T-helper 17 cell (primary cell): ENCODE data around the gene RASL10A. TPM values are rescaled to one million over a fixed set of nuclear protein-coding genes. Genes with fewer than 3 reads are reported as not detected.

Source experiments
- ATAC-seq: fragments of 150-1000 bp; cut with Tn5 transposase; 2 replicates; pipeline ENCODE4 v1.10.0; 2021; ENCODE audit warnings: mild to moderate bottlenecking, moderate library complexity
- DNase-seq, 3 donors: peaks; one replicate each; pipeline versions ENCODE4 v3.0.0 to v3.0.0-alpha.2; 2020 to 2021
- H3K9me3 ChIP-seq: one replicate; pipeline ENCODE4 v1.7.0; 2013; ENCODE audit warnings: low read length, mild to moderate bottlenecking; ENCODE audit not compliant: control insufficient read depth, poor library complexity, severe bottlenecking
- H3K27ac Mint-ChIP-seq: one replicate; pipeline ENCODE4 v1.8.0; 2022; ENCODE audit warnings: mild to moderate bottlenecking, moderate library complexity, mixed read lengths
- H3K27me3 Mint-ChIP-seq: one replicate; pipeline ENCODE4 v1.8.0; 2022; ENCODE audit warnings: mixed read lengths
- H3K36me3 Mint-ChIP-seq: one replicate; pipeline ENCODE4 v1.8.0; 2022; ENCODE audit warnings: low read depth, mixed read lengths
- H3K4me1 Mint-ChIP-seq: one replicate; pipeline ENCODE4 v1.8.0; 2022; ENCODE audit warnings: mild to moderate bottlenecking, mixed read lengths
- H3K4me3 Mint-ChIP-seq: one replicate; pipeline ENCODE4 v1.8.0; 2022; ENCODE audit warnings: mild to moderate bottlenecking, moderate library complexity, mixed read lengths
- total RNA-seq, 4 donors: library from RNA in 2 of 4; stranded (reverse) in 2 of 4; gene quantifications; one replicate each; pipeline ENCODE4 v1.2.3 and lab custom pipeline; 2022 to 2026

RASL10A gene
- total RNA-seq, 2 donors from 2014 or later: 0.92 TPM; not detected in 1

DNA sequence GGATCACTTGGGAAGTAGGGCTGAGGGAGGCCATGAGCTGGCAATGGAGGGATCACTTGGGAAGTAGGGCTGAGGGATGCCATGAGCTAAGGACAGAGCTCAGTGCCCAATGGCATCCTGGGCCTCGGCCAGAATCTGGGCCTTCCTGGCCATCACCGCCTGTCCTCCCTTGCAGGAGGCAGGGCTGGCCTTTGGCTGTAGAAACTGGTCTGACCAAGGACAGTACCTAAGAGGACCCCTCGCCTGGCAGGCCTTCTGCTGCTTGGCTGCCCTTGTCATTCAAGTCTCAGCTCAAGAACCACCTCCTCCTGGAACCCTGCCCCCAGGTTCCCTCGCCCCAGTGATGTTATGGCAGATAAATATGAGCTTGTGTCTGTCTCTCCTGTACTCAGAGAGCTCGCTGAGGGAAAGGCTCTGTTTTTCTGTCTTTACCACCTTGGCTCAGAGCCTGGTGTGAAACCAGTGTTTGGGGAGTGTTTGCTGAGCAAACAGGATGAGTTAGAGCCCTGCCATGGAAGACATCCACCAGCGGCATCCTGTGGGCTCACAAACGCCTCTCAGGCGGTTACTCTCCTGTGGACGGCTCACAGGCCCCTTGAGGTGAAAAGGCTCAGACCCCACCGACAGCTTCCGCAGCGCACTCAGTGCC is 19.3 kb upstream of the RASL10A start:
- Mint-ChIP-seq H3K36me3 (peaks cover 10% of the 10 kb centered on the region), H3K27me3 (no peaks in the 10 kb centered on the region), H3K4me1 (peaks cover 4% of the 10 kb centered on the region), H3K4me3 (no peak overlapping the region), H3K27ac (no peak overlapping the region)
- DNase-seq: no peak
- no peak for ATAC-seq
- no peaks in the 10 kb centered on the region for H3K9me3 ChIP-seq

DNA sequence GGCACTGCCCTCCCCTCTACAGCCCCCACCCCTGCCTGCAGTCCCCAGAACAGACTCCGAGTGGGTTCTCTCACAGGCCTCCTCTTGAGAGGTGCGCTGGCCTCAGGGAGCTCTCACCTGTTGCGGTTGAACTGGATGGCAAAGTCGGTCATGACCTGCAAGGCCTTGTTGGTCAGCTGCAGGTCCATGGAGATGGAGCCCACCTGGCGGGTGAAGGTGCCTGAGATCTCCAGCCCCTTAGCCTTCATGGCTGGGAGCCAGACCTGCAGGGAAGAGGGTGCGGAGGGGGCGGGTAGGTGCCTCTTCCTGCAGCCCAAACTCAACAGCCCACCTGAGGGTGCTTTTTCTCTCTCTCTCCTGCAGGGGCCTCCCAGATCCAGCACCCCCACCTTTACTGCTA is 18.7 kb upstream of the RASL10A start:
- Mint-ChIP-seq H3K4me3 (no peak overlapping the region), H3K4me1 (peaks cover 4% of the 10 kb centered on the region), H3K27ac (no peak overlapping the region), H3K27me3 (no peaks in the 10 kb centered on the region), H3K36me3 (peaks cover 9% of the 10 kb centered on the region)
- no peaks in the 10 kb centered on the region for H3K9me3 ChIP-seq
- DNase-seq: no peak
- no peak for ATAC-seq

DNA sequence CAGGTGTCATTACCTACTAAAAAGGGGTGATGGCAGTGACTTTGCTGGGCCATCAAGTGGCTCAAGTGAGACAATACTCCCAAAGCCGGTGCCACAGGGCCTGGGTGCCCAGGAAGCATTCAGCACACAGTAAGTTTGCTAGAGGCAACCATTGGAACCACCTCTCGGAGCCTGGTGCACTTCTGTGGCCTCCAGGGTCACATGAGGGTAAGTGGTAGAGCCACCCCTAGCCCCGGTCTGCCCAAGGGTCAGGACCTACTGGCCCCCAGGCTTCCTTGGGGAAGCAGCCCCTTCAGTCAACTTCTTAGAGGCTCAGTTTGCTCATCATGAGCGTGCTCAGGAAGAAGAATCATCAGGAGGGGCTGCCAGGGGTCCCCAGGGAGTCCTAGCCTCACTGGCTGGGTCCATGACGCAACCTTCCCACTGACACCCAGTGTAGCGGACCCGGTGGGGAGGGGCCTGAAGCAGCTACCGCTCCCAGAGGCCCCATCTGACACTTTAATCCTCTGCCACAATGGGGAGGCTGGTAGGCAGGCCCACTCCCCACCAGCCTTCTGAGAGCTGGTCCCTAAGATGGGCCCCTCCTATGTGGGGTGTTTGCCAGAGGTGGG is 17.5 kb upstream of the RASL10A start:
- Mint-ChIP-seq H3K4me3 (no peak overlapping the region), H3K4me1 (peaks cover 2% of the 10 kb centered on the region), H3K36me3 (peaks cover 5% of the 10 kb centered on the region), H3K27me3 (no peaks in the 10 kb centered on the region), H3K27ac (no peak overlapping the region)
- DNase-seq (no peak), ATAC-seq (no peak)
- H3K9me3 ChIP-seq: no peaks in the 10 kb centered on the region

DNA sequence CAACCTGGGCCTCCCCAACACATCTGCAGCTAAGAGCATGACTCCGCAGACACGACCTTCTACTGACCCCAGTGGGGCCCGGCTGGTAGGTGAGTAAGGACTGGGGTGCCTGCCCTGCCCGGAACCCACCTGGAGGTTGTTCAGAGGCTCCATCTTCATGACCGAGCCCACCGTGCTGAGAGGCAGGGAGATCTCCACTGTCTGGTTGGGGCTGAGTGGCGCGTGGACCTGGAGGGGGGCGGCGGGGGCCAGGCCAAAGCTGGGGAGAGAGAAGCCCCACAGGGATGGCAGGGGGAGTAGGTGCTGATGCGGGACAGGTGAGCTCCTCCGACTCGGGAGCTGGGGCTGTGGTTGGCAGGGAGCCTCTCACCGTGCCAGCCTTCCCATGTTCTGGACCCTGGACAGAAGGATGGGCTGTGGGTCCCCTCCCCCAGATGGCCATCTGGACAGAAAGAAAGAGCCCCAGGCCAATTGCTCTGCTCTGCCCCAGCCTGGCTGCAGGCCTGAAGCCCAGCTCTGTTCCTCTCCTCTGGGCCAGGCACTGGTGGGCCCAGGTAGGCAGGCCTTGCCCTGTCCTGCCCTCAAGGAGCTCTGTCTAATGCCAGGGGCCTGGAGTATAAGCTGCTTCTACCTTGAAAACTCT is 16.3 kb upstream of the RASL10A start:
- H3K27ac Mint-ChIP-seq: no peak overlapping the region
- H3K36me3 Mint-ChIP-seq: peaks cover 5% of the 10 kb centered on the region
- H3K27me3 Mint-ChIP-seq: no peaks in the 10 kb centered on the region
- ATAC-seq (no peak), DNase-seq (no peak)
- no peaks in the 10 kb centered on the region for H3K9me3 ChIP-seq
- no peak overlapping the region for H3K4me3 Mint-ChIP-seq
- H3K4me1 Mint-ChIP-seq: peaks cover 2% of the 10 kb centered on the region

DNA sequence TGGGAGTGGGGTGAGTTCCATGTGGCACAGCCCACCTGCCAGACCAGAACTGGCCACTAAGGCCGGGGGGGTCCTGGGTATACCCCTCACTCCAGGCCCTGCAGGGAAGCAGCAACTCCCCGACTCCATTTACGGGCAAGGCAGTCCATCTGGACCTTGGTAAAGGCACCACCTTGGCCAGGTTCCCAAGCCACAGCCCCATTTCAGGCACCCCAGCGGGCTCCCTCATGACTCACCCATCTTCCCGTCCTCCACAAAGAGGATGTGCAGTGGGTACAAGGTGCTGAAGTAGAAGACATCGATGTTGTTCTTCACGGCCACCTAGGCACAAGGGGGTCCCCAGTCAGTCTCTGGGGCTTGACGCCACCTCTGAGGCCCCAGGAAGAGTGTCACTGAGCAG is 15.7 kb upstream of the RASL10A start:
- H3K4me1 Mint-ChIP-seq: peaks cover 2% of the 10 kb centered on the region
- no peak for DNase-seq
- no peak overlapping the region for H3K4me3 Mint-ChIP-seq
- H3K9me3 ChIP-seq: no peaks in the 10 kb centered on the region
- no peak for ATAC-seq
- H3K36me3 Mint-ChIP-seq: peaks cover 8% of the 10 kb centered on the region
- no peak overlapping the region for H3K27ac Mint-ChIP-seq
- no peaks in the 10 kb centered on the region for H3K27me3 Mint-ChIP-seq

DNA sequence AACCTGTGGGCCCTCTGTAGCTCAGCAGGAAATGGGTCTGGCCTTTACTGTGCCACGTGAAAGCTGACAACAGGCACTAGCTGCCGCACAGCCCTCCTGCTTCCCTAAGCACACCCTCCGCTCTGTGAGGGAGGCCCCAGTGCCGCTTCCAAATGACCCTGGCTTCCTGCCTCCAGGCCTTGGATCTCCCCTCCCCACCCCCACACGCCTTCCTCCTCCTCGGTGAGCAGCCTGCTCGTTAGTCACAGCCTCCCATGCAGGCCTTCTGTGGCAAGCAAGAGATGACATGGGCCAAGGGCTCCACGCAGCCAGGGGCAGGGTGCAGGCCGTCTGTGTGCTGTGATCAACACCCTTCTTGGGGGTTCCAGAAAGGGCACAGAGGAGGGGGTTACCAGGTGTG is 15.3 kb upstream of the RASL10A start:
- no peak for DNase-seq
- no peaks in the 10 kb centered on the region for H3K27me3 Mint-ChIP-seq
- ATAC-seq: no peak
- no peak overlapping the region for H3K4me3 Mint-ChIP-seq
- H3K9me3 ChIP-seq: no peaks in the 10 kb centered on the region
- peaks cover 2% of the 10 kb centered on the region for H3K4me1 Mint-ChIP-seq
- H3K27ac Mint-ChIP-seq: no peak overlapping the region
- peaks cover 6% of the 10 kb centered on the region for H3K36me3 Mint-ChIP-seq

DNA sequence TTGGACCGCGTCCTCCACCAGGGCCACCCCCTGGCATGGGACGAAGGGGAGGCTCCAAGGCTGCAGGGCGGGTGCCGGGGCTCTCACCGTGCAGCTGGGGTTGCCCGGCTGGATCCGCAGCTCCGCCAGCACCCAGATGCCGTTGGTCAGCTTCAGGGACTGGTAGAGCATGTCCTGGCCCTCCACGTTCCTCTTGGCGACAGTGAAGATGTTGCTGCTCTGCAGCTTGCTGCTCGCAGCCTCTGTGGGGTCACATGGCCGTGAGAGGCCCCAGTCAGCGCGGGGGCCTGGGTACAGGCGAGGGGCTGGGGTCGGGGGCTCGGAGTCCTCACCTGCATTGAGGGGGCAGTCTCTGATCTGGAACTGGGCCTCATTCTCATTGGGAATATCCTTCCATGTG is 14.8 kb upstream of the RASL10A start:
- Mint-ChIP-seq H3K36me3 (peaks cover 5% of the 10 kb centered on the region), H3K27ac (no peak overlapping the region), H3K27me3 (no peaks in the 10 kb centered on the region), H3K4me1 (no peaks in the 10 kb centered on the region), H3K4me3 (no peak overlapping the region)
- DNase-seq: no peak
- H3K9me3 ChIP-seq: no peaks in the 10 kb centered on the region
- ATAC-seq: no peak

DNA sequence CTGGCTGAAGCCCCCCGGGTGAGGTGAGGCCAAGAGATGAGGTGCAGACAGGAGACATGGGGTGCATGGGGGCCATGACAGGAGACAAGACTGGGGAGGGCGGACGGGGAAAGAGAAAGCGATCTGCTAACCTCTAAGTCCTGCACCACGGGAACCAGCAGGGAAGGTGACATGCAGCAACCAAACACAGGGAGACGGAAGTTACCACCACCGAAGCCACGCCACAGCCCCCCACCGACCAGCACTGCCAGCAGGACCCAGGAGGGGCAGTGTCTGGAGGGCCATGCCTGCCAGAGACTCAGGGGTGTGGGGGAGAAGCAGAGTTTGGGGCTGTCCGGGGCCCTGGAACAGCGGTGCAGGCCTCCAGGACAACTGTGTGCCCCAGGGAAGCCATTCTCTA is 14.1 kb upstream of the RASL10A start:
- DNase-seq (no peak), ATAC-seq (no peak)
- H3K4me3 Mint-ChIP-seq: no peak overlapping the region
- peaks cover 5% of the 10 kb centered on the region for H3K36me3 Mint-ChIP-seq
- no peaks in the 10 kb centered on the region for H3K4me1 Mint-ChIP-seq
- H3K27me3 Mint-ChIP-seq: no peaks in the 10 kb centered on the region
- no peak overlapping the region for H3K27ac Mint-ChIP-seq
- no peaks in the 10 kb centered on the region for H3K9me3 ChIP-seq

DNA sequence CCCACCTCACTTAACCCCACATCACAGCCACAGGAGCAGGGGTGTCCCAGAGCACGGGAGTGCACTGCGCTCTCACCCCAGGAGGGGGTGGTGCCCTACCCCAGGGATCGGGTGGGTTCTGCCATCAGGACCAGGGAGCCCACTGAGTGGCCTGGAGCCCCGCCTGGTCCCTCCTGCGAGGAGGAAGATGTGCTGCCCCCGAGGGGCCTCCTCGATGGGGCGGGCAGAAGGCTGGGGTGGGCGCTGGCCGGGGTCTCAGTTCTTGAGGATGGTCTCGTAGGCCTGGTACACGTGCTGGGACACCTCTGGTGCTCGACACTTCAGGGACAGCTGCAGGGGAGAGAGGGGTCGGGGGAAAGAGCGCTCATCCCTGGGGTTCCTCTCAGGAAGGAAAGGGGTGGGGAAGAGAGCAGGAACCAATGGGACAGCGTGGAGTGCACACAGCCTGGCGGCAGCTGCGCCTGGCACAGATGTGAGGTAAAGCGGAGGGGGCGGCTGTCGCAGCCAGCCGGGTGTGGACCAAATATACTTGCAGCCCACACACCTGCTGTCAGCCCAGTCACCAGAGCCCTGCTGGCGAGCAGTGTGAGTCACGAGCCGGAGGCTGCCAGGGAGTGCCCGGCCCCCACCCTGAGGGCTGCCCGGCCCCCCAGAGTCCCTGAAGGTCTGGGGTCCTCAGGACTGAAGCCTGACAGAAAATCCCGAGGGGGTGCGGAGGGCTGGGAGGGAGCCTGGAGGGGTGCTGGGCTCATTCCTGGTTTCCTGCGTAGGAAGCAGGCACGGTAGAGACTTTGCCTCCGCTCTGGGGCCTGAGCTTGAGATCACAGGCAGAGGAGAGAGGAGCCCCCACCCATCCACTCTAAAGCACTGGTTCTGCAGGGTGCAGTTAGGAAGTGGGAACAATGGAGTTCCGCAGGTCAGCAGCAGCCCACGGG is 13.3 kb upstream of the RASL10A start:
- no peak for ATAC-seq
- DNase-seq: no peak
- H3K36me3 Mint-ChIP-seq: peaks cover 5% of the 10 kb centered on the region
- H3K4me3 Mint-ChIP-seq: no peak overlapping the region
- no peaks in the 10 kb centered on the region for H3K9me3 ChIP-seq
- H3K27ac Mint-ChIP-seq: no peak overlapping the region
- H3K27me3 Mint-ChIP-seq: no peaks in the 10 kb centered on the region
- H3K4me1 Mint-ChIP-seq: peaks cover 1% of the 10 kb centered on the region

DNA sequence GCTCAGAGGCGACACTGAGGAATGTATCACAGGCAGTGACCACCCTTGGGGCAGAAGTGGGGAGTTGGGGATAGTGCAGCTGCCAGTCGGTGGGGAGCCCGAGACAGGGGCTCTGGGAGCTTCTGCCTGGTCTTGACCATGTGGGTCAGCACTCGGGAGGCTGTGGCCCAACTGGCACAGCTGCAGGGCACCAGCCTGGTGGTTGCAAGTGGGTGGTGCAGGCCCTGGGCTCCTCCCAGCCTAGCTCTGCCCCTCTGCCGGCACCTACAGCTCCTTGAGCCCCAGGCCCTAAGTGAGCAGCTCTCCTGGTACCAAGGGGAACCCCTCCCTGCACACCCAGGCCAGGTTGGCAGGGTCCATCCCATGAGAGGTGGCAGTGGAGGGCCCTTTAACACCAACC is 12.6 kb upstream of the RASL10A start:
- Mint-ChIP-seq H3K36me3 (peaks cover 3% of the 10 kb centered on the region), H3K27me3 (no peaks in the 10 kb centered on the region), H3K4me1 (peaks cover 4% of the 10 kb centered on the region), H3K4me3 (no peak overlapping the region), H3K27ac (no peak overlapping the region)
- ATAC-seq: no peak
- no peak for DNase-seq
- H3K9me3 ChIP-seq: no peaks in the 10 kb centered on the region

DNA sequence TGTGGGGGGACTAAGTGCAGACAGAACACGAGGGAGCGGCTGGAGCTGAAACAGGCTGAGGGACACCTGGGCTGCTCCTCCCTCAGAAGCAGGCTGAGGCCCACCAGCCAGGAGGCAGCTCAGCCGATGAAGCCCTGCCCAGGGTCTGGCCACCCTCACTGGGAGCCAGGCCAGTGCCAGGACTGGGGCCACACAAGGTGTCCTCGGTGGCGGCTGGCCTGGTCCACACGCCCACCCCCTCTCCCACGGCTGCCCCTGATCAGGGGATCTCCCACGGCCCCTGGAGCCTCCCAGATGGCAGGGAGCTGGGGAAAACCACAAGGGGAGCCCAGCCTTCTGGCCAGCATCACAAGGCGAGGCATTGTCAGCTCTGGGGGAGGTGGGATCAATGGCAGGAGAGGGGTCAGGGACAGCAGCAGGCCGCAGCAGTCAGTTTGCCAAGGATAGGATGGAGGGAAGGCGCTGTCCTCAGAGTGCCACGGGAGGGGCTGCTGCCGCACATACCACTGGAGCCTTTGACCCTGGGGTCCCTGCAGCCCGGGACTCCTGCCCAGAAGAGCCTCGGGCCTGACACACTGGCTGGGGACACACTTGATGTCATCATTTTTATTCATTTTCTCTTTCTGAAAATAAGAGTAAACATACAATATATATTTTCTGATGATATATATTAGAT is 11.7 kb upstream of the RASL10A start:
- Mint-ChIP-seq H3K4me3 (no peak overlapping the region), H3K4me1 (peaks cover 7% of the 10 kb centered on the region), H3K36me3 (peaks cover 3% of the 10 kb centered on the region), H3K27me3 (no peaks in the 10 kb centered on the region), H3K27ac (no peak overlapping the region)
- no peaks in the 10 kb centered on the region for H3K9me3 ChIP-seq
- ATAC-seq (no peak), DNase-seq (no peak)

DNA sequence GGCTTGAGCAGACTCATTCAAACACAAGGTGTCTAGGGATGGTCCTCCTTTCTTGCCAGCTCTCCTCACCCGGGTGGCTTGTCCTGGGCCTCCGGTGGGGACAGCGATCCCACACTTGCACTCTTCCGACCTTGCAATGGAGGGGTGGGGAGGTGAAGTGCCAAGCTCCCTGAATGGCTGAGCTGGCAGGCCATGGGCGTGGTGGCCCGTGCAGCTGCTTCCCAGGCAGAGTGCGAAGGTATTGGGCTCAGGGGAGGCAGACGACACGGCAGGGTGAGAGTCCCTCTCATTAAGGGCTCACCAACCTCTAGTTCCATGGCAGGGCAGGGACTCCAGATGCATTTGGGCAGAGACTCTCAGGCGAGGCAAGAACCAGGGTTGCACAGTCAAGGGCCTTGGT is 11.0 kb upstream of the RASL10A start:
- ATAC-seq (no peak), DNase-seq (no peak)
- Mint-ChIP-seq H3K4me1 (peaks cover 7% of the 10 kb centered on the region), H3K27me3 (no peaks in the 10 kb centered on the region), H3K27ac (no peak overlapping the region), H3K36me3 (peaks cover 3% of the 10 kb centered on the region), H3K4me3 (no peak overlapping the region)
- no peaks in the 10 kb centered on the region for H3K9me3 ChIP-seq
